ENCODE results near the gene TUBGCP3.

DNA sequence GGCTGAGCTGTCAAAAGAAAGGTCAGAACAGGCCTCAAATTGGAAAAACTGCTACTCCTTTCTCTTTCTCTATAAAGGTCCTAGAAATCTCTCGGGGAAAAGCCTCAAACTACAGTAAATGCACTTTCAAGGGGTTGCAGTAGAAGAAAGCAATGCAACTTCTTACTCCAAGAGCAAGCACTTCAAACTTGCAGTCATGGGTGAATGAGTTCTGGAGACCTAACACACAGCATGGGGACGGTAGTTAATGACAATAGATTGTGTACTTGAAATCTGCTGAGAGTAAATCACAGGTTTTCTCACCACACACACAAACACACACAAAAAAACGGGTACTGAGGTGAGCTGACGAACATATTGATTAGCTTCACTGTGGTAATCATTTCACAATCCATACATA lies 11.8 kb downstream of the TUBGCP3 start:
- no peak for TF ChIP-seq EP300 (IDR thresholded peaks at IDR 0.05; ENCODE audit: low read depth)
- TF ChIP-seq, protein P1, sequence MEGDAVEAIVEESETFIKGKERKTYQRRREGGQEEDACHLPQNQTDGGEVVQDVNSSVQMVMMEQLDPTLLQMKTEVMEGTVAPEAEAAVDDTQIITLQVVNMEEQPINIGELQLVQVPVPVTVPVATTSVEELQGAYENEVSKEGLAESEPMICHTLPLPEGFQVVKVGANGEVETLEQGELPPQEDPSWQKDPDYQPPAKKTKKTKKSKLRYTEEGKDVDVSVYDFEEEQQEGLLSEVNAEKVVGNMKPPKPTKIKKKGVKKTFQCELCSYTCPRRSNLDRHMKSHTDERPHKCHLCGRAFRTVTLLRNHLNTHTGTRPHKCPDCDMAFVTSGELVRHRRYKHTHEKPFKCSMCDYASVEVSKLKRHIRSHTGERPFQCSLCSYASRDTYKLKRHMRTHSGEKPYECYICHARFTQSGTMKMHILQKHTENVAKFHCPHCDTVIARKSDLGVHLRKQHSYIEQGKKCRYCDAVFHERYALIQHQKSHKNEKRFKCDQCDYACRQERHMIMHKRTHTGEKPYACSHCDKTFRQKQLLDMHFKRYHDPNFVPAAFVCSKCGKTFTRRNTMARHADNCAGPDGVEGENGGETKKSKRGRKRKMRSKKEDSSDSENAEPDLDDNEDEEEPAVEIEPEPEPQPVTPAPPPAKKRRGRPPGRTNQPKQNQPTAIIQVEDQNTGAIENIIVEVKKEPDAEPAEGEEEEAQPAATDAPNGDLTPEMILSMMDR (IDR thresholded peaks at IDR 0.05): no peak
- TF ChIP-seq POLR2A (IDR thresholded peaks at IDR 0.05): no peak
- TF ChIP-seq POLR2AphosphoS5 (IDR thresholded peaks at IDR 0.05): no peak
